ENCODE data around the gene BDKRB2. TPM values are rescaled to one million over a fixed set of nuclear protein-coding genes. Genes with fewer than 3 reads are reported as not detected.

BDKRB2 gene
- total and polyA plus RNA-seq, 2 of the 8 experiments (the other 6 are each of a cell fraction or from before 2014, with no cell fraction given), result 0.13 to 0.21 TPM

DNA sequence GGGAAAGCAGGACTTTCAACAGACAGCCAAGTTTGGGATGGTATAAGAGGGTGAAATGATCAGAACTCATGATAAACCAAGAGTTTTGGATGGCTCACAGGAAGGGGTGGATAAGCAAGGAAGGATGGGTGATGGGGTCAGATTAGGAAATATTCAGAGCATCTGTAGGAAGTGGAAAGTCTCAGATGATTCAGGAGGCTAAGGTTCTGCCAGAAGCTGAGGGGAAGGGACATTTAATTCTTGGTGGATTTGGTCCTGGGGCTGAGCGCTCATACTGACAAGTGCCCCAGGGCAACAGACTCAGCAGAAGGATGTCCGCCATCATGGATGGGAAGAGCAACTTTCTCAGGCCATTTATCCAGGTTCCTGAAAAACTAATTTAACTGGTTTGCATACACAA, 28.4 kb upstream of the BDKRB2 start:
- H4K8ac ChIP-seq (ENCODE audit: extremely low read depth, insufficient read depth, low read length), result no peak overlapping the region
- H3K27me3 ChIP-seq (replicated peaks in 1 of 4; ENCODE audit: control insufficient read depth in 3 of 4, extremely low read depth in 1 of 4, insufficient read depth in 3 of 4, low read length in 3 of 4), result no peaks in the 10 kb centered on the region
- POLR2A ChIA-PET (ENCODE audit: partially characterized antibody), result interaction anchor here (1.3 kb wide), 1 partner anchor 9 kb away, joined by 3 read pairs; no protein-coding TSS in a partner anchor
- H3K23me2 ChIP-seq (ENCODE audit: low read depth, low read length), result no peaks in the 10 kb centered on the region
- H2BK15ac ChIP-seq (ENCODE audit: low read length), result no peak overlapping the region
- no peak overlapping the region for H3K14ac ChIP-seq (ENCODE audit: insufficient read length)
- no peak overlapping the region for H2AFZ ChIP-seq (ENCODE audit: low read length)
- H3K4ac ChIP-seq (replicated peaks; ENCODE audit: insufficient read length, low read depth, low read length), result no peak overlapping the region
- no peak overlapping the region for H3K4me3 ChIP-seq (ENCODE audit: extremely low read depth in 1 of 4, insufficient read depth in 2 of 4, low read depth in 3 of 4, low read length in 4 of 4)
- no peak overlapping the region for H3K56ac ChIP-seq (replicated peaks; ENCODE audit: insufficient read length, low read depth, low read length)
- H3K79me2 ChIP-seq (ENCODE audit: control insufficient read depth in 1 of 2, insufficient read depth in 2 of 2, low read length in 2 of 2), result no peaks in the 10 kb centered on the region
- H2AK5ac ChIP-seq (ENCODE audit: low read depth, low read length), result no peak overlapping the region
- WGBS, 2 experiments (ENCODE audit: extremely low coverage in 1 of 2, insufficient coverage in 1 of 2, insufficient read length in 1 of 2, insufficient replicate concordance in 2 of 2, low coverage in 1 of 2, low lambda C conversion rate in 2 of 2, missing lambda C conversion rate in 1 of 2), result 97% methylated on average over 2 of the region's 2 CpGs; no CpG with 5 or more reads in 1 of the 2 experiments
- H3K9me3 ChIP-seq (ENCODE audit: insufficient read depth in 2 of 2, low read depth in 1 of 2, low read length in 1 of 2), result no peaks in the 10 kb centered on the region; a peak in 1 of 4 replicates
- no peak overlapping the region for H2BK5ac ChIP-seq (ENCODE audit: low read depth, low read length)
- H3K4me2 ChIP-seq (ENCODE audit: insufficient read depth in 1 of 2, low read depth in 2 of 2, low read length in 2 of 2), result no peak overlapping the region
- H3K4me1 ChIP-seq (replicated peaks in 1 of 4; ENCODE audit: control insufficient read depth in 3 of 4, insufficient read depth in 4 of 4, low read length in 3 of 4), result no peaks in the 10 kb centered on the region
- H3K18ac ChIP-seq (ENCODE audit: extremely low read depth, low read length), result no peak overlapping the region
- no peak overlapping the region for H4K5ac ChIP-seq (ENCODE audit: insufficient read length, low read depth, low read length)
- no peak overlapping the region for H2BK20ac ChIP-seq (ENCODE audit: low read length)
- DNase-seq (ENCODE audit: low read depth in 1 of 2, low spot score in 2 of 2) (no peak), FAIRE-seq (no peak)
- no peak overlapping the region for H2BK120ac ChIP-seq (replicated peaks; ENCODE audit: low read depth, low read length)
- H3K36me3 ChIP-seq (ENCODE audit: control insufficient read depth in 2 of 4, insufficient read depth in 4 of 4, low read length in 3 of 4), result no peaks in the 10 kb centered on the region
- H4K20me1 ChIP-seq (replicated peaks in 1 of 2; ENCODE audit: control insufficient read depth in 1 of 2, insufficient read depth in 2 of 2, low read length in 2 of 2), result no peaks in the 10 kb centered on the region
- no peak overlapping the region for H3K23ac ChIP-seq (ENCODE audit: insufficient read length)
- no peak overlapping the region for H3K27ac ChIP-seq (ENCODE audit: low read depth, low read length)
- H2BK12ac ChIP-seq (ENCODE audit: low read depth, low read length), result no peak overlapping the region
- no peak overlapping the region for H4K91ac ChIP-seq (replicated peaks; ENCODE audit: insufficient read length, low read length)
- CTCF ChIA-PET (ENCODE audit: partially characterized antibody), result interaction anchor here (0.6 to 2.9 kb wide), 2 partner anchors 53 to 98 kb away, joined by 3 to 8 read pairs; no protein-coding TSS in a partner anchor
- no peaks in the 10 kb centered on the region for H3K79me1 ChIP-seq (ENCODE audit: low read depth, low read length)
- H3K9ac ChIP-seq (replicated peaks in 1 of 4; ENCODE audit: extremely low read depth in 1 of 4, low read depth in 3 of 4, low read length in 3 of 4), result no peak overlapping the region
- TF ChIP-seq POLR2A (IDR thresholded peaks at IDR 0.05; ENCODE audit: control extremely low read depth in 1 of 2, low read depth in 2 of 2, low read length in 2 of 2), result no peak
- TF ChIP-seq TCF12 (IDR thresholded peaks at IDR 0.05; ENCODE audit: low read depth, low read length), result no peak
- TF ChIP-seq KDM1A (IDR thresholded peaks at IDR 0.05; ENCODE audit: borderline replicate concordance, low read length), result no peak
- no peak for TF ChIP-seq SP2 (IDR thresholded peaks at IDR 0.05; ENCODE audit: low read length)
- TF ChIP-seq BACH1 (IDR thresholded peaks at IDR 0.05; ENCODE audit: low read length), result no peak
- no peak for TF ChIP-seq NANOG (IDR thresholded peaks at IDR 0.05; ENCODE audit: insufficient read depth, low read depth, low read length, poor library complexity, severe bottlenecking)
- no peak for TF ChIP-seq SP4 (IDR thresholded peaks at IDR 0.05; ENCODE audit: low read length)
- no peak for TF ChIP-seq SP1 (IDR thresholded peaks at IDR 0.05; ENCODE audit: low read depth, low read length)
- TF ChIP-seq SAP30 (IDR thresholded peaks at IDR 0.05; ENCODE audit: insufficient read depth, insufficient replicate concordance, low read length), result no peak
- no peak for TF ChIP-seq KDM4A (IDR thresholded peaks at IDR 0.05; ENCODE audit: low read depth, low read length, severe bottlenecking)
- TF ChIP-seq GTF2F1 (IDR thresholded peaks at IDR 0.05; ENCODE audit: borderline replicate concordance, low read depth, low read length), result no peak
- TF ChIP-seq, protein P1, sequence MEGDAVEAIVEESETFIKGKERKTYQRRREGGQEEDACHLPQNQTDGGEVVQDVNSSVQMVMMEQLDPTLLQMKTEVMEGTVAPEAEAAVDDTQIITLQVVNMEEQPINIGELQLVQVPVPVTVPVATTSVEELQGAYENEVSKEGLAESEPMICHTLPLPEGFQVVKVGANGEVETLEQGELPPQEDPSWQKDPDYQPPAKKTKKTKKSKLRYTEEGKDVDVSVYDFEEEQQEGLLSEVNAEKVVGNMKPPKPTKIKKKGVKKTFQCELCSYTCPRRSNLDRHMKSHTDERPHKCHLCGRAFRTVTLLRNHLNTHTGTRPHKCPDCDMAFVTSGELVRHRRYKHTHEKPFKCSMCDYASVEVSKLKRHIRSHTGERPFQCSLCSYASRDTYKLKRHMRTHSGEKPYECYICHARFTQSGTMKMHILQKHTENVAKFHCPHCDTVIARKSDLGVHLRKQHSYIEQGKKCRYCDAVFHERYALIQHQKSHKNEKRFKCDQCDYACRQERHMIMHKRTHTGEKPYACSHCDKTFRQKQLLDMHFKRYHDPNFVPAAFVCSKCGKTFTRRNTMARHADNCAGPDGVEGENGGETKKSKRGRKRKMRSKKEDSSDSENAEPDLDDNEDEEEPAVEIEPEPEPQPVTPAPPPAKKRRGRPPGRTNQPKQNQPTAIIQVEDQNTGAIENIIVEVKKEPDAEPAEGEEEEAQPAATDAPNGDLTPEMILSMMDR (IDR thresholded peaks at IDR 0.05; ENCODE audit: control extremely low read depth in 1 of 3, insufficient read depth in 1 of 3, low read depth in 1 of 3, low read length in 3 of 3), result no peak
- TF ChIP-seq FOSL1 (IDR thresholded peaks at IDR 0.05; ENCODE audit: insufficient read depth, low read depth, low read length), result no peak

Data from H1 (cell line).